HG02884 (cell line): ENCODE measurements around the gene REC8.

Experiments used
- ATAC-seq: cut with Tn5 transposase; IDR thresholded peaks from one replicate; pipeline ENCODE4 v1.9.1; 2021; ENCODE audit warnings: mild to moderate bottlenecking, moderate library complexity; ENCODE audit not compliant: unreplicated experiment

Gene REC8

DNA sequence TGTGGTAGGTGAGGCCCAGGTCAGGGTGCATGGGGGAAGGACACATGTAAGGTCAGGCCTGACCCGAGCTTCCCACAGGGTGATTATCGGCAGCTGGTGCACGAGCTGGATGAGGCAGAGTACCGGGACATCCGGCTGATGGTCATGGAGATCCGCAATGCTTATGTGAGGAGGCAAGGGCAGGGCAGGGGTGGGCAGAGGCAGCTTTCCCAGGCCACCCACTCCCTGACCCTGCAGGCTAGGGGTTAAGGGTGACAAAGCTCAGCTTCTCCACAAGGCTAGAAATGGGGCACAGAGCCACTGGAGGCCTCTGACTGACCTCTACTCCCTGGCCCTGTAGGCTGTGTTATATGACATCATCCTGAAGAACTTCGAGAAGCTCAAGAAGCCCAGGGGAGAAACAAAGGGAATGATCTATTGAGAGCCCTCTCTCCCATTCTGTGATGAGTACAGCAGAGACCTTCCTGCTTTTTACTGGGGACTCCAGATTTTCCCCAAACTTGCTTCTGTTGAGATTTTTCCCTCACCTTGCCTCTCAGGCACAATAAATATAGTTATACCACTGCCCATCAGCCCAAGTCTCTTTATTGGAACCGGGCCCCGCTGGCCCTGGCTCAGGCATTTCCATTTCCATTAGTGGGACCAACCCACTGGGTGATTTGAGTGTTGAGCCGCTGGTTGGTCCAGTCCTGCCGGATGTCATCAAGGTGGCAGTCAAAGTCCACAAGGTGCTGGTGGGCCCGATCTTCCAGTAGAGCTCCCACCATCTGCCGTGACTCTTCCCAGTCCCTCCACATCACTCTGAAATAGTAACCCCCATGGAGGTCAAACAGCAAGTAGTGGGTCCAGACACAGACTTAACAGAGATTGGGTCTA, 33.2 kb upstream of the REC8 start:
- ATAC-seq: no peak

DNA sequence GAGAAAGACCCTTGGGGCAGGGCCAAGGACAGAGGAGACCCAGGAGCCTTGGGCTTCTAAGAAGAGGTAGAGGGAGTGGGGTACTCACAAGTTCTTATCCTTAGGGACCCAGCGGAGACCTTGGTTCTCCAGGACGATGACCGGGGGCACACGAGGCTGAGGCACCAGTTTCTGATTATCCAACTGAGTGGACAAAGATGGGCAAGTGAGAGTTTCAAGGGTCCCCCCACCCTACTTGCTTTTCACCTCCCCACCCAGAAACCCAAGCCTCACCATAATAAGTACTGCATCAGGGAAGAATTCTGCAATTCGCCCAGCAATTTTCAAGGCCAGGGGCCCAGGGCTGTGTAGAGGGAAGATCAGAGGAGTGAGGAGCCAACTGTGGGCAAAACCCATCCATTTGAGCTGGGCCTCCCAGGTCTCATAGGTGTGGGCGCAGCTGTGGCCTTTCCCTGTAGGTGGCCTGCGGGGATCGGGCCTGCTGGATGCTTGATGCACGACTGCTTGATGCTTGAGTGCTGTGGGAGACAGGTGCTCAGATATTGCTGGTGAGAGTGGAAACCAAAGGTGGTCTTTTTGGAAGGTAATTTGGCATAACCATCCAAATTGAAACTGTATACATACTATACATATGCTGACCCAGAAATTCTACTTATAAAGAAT, 32.5 kb upstream of the REC8 start:
- no peak for ATAC-seq

DNA sequence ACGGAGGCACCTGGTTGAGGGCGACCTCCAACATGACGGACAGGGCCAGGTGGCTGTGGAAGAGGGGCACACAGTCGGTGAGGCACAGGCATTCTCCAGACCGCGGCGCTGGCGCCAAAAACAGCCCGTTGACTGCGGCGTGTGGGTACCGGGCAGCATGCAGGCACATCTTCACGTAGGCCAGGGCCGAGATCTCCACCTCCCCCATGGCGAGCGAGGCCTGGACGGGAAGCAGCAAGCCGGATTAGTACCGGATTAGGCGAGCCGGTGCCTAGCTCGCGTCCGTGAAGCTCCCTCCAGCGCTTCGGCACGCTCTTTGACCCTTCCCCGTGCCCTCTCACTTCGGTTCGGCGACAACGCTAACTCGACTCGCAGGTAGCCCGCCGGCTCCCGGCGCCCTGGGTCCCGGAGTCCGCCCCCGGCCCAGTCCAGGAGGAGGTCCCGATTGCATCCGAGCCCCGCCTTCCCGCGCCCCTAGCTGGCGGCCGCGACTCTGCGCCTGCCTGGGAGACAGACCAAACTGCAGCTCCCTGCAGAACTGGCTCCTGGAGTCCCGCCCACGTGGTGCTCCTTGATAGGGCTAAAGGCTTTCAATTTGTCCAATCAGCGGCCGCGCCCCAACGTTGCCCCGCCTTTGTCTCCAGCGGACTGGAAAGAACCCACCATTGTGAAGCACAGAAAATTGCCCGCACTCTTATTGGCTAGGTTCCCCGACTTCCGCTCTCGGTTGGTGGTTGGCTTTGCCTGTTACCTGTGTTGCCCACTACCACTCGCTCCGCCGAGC, 30.6 kb upstream of the REC8 start, which contains the start of gene EMC9:
TSS of gene EMC9 (minus strand) at position 495 of the 784 bp plus-strand sequence. CDS start at position 208, 287 bp downstream.
- peak; percentile 72 for ATAC-seq

DNA sequence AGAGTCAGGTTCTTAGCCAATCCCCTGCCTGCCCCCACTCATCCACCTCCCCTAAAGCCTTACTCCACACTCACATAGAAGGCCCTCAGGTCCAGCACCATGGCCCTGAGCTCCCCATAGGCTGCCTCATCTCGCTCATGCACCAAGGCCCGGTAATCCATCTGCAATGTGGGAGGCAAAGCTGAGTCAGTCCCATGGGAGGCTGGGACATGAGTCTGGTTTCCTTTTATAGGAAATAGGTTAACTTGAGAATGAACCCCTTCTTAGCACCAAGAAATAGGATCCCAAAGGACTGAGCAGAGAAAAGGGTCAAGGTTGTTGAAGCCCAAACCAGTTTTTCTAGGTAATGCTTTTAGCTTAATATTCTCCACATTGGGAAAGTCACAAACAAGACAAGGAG, 28.4 kb upstream of the REC8 start:
- ATAC-seq: no peak

DNA sequence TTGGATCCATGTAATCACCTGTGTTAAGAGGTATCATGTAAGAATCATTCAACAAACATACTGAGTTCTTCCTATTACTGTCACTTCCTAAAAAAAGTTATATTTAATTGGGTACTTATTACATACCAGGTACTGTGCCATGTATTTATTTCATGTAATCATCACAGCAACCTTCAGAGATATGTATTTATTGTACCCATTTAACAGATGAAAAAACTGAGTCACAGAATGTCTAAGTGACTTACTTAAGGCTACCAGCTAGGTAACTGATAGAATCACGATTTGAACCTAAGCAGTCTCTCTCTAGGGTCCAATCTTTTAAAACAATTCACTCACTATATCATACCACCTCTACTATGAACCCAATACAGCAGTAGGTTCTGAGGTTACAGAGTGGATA, 27.4 kb upstream of the REC8 start:
- no peak for ATAC-seq

DNA sequence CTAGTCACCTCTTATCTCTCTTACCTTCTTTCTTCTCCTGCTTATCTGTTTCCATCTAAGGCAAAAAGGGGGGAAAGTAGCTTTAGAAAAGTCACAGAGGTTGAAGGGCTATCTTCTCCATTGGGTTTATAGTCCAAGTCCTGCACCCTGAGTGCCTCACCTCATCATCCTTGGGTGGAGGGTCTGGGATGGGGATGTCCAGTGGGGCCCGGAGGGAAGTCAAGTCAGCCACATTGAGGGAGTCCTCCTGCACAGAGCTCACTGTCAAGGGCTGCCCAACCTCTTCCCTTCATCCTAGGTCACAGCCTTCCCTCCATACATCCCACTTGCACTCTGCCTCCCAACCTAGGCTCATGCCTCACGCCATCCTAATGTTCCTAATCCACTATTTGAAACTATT, 26.7 kb upstream of the REC8 start:
- no peak for ATAC-seq

DNA sequence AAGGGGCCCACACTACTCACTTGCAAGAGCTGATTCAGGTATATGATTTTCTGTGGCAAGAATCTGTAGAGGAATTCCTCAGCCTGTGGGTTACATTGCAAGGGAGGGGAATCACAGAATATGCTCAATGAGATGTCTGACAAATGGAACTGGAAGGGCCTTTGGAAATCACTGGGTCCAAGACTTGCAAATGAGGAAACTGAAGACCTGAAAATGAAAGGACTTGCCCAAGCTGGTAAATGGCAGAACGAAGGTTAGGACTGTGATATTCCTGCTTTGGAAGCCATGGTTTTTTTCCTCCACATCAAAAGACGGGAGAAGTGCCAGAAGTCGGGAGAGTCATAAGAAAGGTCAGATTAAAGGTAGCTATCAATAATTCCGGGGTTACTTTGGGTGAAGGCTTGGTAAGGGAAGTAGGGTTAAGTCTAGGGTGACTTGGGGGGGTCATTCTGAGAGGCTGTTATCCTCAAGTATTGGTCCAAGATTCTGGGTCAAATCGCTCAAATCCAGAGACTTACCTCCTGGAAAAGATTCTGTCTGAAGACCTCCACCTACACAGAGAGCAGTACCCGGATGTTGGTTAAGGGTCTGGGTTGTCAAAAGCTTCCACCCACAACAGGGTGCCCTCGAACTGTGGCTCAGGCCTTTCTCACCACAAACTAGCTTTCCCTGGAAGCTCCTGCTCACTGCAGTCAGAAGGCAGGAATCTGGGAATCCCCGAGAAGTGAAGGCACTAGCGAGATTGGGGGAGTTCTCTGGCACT, 26.0 kb upstream of the REC8 start:
- no peak for ATAC-seq

DNA sequence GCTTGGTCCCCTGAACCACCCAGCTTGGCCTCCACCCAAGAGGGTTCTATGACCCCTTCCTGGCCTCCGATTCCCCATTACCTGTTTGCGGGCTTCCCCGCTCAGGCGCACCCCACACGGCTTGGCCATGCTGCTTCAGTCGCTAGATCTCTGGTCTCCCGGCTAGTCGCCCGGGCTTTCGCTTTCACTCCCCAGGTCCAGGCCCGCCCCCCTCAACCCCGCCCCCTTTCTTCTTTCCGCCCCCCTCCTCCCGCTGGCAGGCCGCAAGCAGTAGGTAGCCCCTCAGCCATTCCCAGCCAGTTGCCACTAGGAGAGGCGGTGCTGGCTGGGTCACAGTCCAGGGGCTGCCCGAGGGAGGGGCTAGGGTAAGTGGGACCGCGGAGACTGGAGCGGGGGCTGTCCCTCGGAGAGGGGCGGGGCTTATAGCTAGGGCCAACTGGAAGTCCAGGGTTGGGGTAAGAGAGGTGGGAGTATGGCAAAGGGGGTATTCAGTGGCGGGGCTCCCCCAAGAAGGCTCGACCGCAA, 25.4 kb upstream of the REC8 start, which contains the start of gene PSME2:
TSS of gene PSME2 (minus strand) at position 158 of the 525 bp plus-strand sequence. CDS start at position 129, 29 bp downstream.
- ATAC-seq: peak; percentile 49

DNA sequence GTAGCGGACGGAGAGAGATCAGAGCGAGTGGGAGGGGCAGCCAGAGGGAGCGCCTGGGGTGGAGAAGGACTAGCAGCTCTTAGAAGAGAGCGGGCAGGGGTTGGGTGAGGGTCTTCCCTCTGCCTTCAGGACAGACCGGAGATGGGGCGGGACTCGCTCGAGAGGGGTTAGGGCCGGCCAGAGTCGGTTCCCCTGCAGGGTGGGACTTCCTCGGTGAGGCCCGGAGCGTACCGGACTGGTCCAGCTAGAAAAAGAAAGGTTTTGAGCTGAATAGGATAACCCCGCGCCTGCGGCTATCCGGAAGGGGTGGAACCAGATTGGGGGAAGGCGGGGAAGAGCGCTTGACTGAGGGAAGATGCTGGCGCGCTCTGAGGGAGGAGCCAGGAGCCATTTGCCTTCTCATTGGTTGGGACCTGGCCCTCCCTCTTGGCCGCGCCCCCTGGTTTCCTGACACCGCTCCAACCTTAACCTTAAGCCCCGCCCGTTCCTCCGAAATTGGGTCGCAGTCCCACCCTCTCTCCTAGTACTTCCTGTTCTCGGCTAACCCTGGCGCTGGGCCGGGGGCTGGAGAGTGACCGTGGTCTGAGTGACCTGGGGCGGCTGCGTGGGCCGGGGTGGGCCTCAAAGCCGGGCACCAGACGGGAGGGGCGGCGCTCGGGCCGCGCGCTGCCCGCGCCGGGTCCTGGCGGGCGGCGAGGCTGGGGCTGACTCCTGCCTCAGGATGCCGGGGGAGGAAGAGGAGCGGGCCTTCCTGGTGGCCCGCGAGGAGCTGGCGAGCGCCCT, 24.7 kb upstream of the REC8 start, which contains the start of gene RNF31:
TSS of gene RNF31 (plus strand) at position 521 of the 783 bp plus-strand sequence. CDS start at position 722, 201 bp downstream.
- peak; percentile 78 for ATAC-seq

DNA sequence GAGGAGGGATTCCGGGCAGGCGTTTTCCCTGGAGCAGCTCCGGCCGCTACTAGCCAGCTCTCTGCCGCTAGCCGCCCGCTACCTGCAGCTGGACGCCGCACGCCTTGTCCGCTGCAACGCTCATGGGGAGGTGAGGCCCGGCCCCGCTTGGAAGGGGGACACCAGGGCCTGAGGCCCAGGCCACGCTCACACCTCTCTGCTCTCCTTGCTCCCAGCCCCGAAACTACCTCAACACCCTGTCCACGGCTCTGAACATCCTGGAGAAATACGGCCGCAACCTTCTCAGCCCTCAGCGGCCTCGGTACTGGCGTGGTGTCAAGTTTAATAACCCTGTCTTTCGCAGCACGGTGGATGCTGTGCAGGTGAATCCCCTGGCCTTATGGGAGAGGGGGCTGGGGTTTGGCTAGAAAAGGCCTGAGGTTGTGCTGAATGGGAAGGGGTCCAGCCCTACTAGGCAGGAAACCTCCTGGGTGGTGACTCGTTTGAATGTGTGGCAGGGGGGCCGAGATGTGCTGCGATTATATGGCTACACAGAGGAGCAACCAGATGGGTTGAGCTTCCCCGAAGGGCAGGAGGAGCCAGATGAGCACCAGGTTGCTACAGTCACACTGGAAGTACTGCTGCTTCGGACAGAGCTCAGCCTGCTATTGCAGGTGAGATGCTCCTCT, 24.0 kb upstream of the REC8 start:
- no peak for ATAC-seq

DNA sequence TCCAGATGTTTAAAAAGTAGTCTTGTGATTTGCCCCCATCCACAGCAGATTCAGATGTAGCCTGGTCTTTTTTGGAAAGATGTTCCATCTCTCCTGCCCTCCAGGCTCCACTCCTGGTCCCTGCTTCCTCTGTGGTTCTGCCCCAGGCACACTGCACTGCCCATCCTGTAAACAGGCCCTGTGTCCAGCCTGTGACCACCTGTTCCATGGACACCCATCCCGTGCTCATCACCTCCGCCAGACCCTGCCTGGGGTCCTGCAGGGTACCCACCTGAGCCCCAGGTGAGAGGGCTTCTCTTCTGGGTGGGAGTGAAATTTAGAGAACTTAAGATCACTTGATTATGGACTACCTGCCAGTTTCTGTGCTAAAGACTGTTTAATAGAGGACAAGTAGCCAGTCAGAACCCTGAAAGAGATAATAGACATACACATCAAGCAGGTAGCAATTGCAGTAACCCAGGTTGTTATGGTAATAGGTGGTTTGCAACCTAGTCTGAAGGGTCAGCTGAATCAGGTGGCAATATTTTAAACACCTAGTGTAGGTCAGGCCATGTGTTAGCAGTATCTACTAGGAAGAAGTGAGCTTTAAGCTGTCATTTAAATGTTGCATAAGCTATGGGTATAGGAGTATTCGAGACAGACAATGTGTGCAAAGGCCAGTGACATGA, 22.4 kb upstream of the REC8 start:
- no peak for ATAC-seq

DNA sequence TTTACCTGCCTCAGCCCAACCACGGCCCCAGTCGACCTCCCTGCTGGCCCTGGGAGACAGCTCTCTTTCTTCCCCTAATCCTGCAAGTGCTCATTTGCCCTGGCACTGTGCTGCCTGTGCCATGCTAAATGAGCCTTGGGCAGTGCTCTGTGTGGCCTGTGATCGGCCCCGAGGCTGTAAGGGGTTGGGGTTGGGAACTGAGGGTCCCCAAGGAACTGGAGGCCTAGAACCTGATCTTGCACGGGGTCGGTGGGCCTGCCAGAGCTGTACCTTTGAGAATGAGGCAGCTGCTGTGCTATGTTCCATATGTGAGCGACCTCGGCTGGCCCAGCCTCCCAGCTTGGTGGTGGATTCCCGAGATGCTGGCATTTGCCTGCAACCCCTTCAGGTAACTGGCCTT, 21.8 kb upstream of the REC8 start:
- no peak for ATAC-seq

DNA sequence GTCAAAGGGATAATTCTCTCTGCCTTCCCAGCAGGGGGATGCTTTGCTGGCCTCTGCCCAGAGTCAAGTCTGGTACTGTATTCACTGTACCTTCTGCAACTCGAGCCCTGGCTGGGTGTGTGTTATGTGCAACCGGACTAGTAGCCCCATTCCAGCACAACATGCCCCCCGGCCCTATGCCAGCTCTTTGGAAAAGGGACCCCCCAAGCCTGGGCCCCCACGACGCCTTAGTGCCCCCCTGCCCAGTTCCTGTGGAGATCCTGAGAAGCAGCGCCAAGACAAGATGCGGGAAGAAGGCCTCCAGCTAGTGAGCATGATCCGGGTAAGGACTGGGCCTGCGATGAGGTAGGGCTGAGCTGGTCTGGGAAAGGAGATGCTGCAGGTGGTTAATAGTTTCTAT, 21.3 kb upstream of the REC8 start:
- no peak for ATAC-seq

DNA sequence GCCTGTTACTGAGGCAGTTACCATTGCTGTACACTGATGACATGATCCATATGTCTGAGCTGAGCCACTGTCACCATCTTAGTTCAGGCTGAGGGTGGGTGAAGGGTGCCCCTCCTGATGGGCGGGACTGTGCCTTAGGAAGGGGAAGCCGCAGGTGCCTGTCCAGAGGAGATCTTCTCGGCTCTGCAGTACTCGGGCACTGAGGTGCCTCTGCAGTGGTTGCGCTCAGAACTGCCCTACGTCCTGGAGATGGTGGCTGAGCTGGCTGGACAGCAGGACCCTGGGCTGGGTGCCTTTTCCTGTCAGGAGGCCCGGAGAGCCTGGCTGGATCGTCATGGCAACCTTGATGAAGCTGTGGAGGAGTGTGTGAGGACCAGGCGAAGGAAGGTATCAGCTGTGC, 20.9 kb upstream of the REC8 start:
- no peak for ATAC-seq

DNA sequence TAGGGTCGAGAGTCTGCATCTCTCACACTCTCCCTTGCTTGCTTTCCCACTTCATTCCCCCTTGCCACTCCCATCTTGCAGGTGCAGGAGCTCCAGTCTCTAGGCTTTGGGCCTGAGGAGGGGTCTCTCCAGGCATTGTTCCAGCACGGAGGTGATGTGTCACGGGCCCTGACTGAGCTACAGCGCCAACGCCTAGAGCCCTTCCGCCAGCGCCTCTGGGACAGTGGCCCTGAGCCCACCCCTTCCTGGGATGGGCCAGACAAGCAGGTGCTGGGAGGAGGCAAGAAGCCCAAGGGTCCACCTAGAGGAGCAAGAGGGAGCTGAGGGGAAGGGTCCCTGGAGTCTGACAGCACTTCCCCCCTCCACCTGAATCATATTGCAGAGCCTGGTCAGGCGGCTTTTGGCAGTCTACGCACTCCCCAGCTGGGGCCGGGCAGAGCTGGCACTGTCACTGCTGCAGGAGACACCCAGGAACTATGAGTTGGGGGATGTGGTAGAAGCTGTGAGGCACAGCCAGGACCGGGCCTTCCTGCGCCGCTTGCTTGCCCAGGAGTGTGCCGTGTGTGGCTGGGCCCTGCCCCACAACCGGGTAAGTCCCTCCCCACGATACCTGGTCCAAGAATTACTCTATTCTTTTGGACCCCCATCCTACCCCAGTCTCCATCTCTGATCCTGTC, 20.3 kb upstream of the REC8 start:
- no peak for ATAC-seq

DNA sequence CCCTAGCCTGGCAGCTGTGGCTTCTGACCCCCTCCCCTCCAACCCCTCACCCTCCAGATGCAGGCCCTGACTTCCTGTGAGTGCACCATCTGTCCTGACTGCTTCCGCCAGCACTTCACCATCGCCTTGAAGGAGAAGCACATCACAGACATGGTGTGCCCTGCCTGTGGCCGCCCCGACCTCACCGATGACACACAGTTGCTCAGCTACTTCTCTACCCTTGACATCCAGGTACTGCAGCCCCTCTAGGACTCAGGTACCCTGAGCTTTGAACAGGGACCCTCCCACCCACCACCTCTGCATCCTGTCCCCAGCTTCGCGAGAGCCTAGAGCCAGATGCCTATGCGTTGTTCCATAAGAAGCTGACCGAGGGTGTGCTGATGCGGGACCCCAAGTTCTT, 16.8 kb upstream of the REC8 start:
- no peak for ATAC-seq

DNA sequence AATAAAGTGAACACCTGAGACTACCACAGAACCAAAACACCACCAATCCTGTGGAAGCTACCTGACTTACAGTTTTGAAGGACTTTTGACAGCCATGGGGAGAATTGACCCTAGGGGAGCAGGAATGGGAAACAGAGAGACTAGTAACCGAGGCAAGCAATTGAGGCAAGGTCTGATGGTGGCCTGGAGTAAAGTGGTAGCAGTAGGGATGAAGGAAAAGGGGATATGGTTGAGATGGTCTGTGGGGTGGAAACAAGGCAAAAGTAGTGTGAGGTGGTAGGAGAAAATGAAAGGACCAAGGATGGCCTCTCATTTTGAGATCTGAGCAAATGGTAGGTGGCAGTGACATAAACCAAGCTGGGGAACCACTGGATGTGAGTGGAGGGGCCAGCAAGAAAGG, 15.0 kb upstream of the REC8 start:
- no peak for ATAC-seq

DNA sequence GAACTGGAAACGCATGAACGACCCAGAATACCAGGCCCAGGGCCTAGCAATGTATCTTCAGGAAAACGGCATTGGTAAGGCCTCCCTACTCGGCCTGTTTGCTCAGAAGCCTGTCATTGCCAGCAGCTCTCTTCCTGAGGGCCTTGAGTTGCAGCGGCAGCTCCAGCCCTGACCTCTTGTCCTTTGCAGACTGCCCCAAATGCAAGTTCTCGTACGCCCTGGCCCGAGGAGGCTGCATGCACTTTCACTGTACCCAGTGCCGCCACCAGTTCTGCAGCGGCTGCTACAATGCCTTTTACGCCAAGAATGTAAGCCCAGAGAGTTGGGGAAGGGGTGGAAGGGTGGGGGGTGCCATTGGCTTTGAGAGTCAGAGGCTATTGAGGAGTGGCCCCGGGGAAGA, 14.5 kb upstream of the REC8 start:
- no peak for ATAC-seq
